Measurements from ENCODE around the gene HIC1. TPM values are rescaled to one million over a fixed set of nuclear protein-coding genes. Genes with fewer than 3 reads are reported as not detected.

The HIC1 gene
- total RNA-seq, 1 experiment from 2014 or later = 28.8 TPM

GRCh38 chr17:2056206-2057174 is 1.6 kb downstream of the HIC1 start:
- H3K36me3 ChIP-seq = peaks cover 58% of the 10 kb centered on the region
- peak overlapping the region; percentile 76 for H3K4me3 ChIP-seq
- H3K4me1 ChIP-seq (replicated peaks) = peaks cover 28% of the 10 kb centered on the region
- no peak overlapping the region for H3K27ac ChIP-seq
- H3K9me3 ChIP-seq (replicated peaks) = no peaks in the 10 kb centered on the region
- no peaks in the 10 kb centered on the region for H3K27me3 ChIP-seq (replicated peaks)
- DNase-seq (ENCODE audit: low read depth in 1 of 2, low spot score in 2 of 2) = peak in 1 of 2 experiments; percentile 30

GRCh38 chr17:2057175-2057759 is 2.4 kb downstream of the HIC1 start:
- no peak for DNase-seq (ENCODE audit: low read depth in 1 of 2, low spot score in 2 of 2)
- Histone ChIP-seq H3K9me3 (replicated peaks) (no peaks in the 10 kb centered on the region), H3K4me1 (replicated peaks) (peaks cover 32% of the 10 kb centered on the region), H3K4me3 (no peak overlapping the region), H3K36me3 (peaks cover 66% of the 10 kb centered on the region), H3K27me3 (replicated peaks) (no peaks in the 10 kb centered on the region), H3K27ac (no peak overlapping the region)

- H3K27ac ChIP-seq = no peak overlapping the region
- no peak overlapping the region for H3K4me3 ChIP-seq
- H3K4me1 ChIP-seq (replicated peaks) = peaks cover 39% of the 10 kb centered on the region
- H3K27me3 ChIP-seq (replicated peaks) = no peaks in the 10 kb centered on the region
- peaks cover 73% of the 10 kb centered on the region for H3K36me3 ChIP-seq
- DNase-seq (ENCODE audit: low read depth in 1 of 2, low spot score in 2 of 2) = peak in 1 of 2 experiments; percentile 48
- H3K9me3 ChIP-seq (replicated peaks) = no peaks in the 10 kb centered on the region
These were observed 3.1 kb downstream of the HIC1 start for GRCh38 chr17:2057760-2058585.

- Histone ChIP-seq H3K36me3 (peaks cover 82% of the 10 kb centered on the region), H3K27ac (no peak overlapping the region), H3K4me3 (no peak overlapping the region), H3K27me3 (replicated peaks) (no peaks in the 10 kb centered on the region), H3K9me3 (replicated peaks) (no peaks in the 10 kb centered on the region), H3K4me1 (replicated peaks) (peaks cover 35% of the 10 kb centered on the region)
- peak in 1 of 2 experiments; percentile 51 for DNase-seq (ENCODE audit: low read depth in 1 of 2, low spot score in 2 of 2)
These were observed 4.0 kb downstream of the HIC1 start for GRCh38 chr17:2058586-2059546.

- Histone ChIP-seq H3K4me1 (replicated peaks) (peaks cover 33% of the 10 kb centered on the region), H3K27me3 (replicated peaks) (no peaks in the 10 kb centered on the region), H3K4me3 (no peak overlapping the region), H3K9me3 (replicated peaks) (no peaks in the 10 kb centered on the region), H3K36me3 (peaks cover 91% of the 10 kb centered on the region), H3K27ac (no peak overlapping the region)
- no peak for DNase-seq (ENCODE audit: low read depth in 1 of 2, low spot score in 2 of 2)
These were observed 4.9 kb downstream of the HIC1 start for GRCh38 chr17:2059547-2060384.

GRCh38 chr17:2060385-2060658 is 5.4 kb downstream of the HIC1 start:
- Histone ChIP-seq H3K27ac (no peak overlapping the region), H3K4me1 (replicated peaks) (peaks cover 38% of the 10 kb centered on the region)

GRCh38 chr17:2060681-2061440 is 6.0 kb downstream of the HIC1 start:
- peaks cover 96% of the 10 kb centered on the region for H3K36me3 ChIP-seq
- no peaks in the 10 kb centered on the region for H3K27me3 ChIP-seq (replicated peaks)
- H3K27ac ChIP-seq = no peak overlapping the region
- H3K4me1 ChIP-seq (replicated peaks) = peaks cover 43% of the 10 kb centered on the region
- no peak for DNase-seq (ENCODE audit: low read depth in 1 of 2, low spot score in 2 of 2)
- H3K4me3 ChIP-seq = no peak overlapping the region
- H3K9me3 ChIP-seq (replicated peaks) = no peaks in the 10 kb centered on the region

More at GRCh38 chr17:2060385-2060658, 5.4 kb downstream of the HIC1 start:
- Histone ChIP-seq H3K27me3 (replicated peaks) (no peaks in the 10 kb centered on the region), H3K9me3 (replicated peaks) (no peaks in the 10 kb centered on the region), H3K4me3 (no peak overlapping the region), H3K36me3 (peaks cover 93% of the 10 kb centered on the region)
- DNase-seq (ENCODE audit: low read depth in 1 of 2, low spot score in 2 of 2) = no peak

GRCh38 chr17:2061441-2061958 is 6.6 kb downstream of the HIC1 start:
- Histone ChIP-seq H3K27me3 (replicated peaks) (no peaks in the 10 kb centered on the region), H3K4me1 (replicated peaks) (peaks cover 44% of the 10 kb centered on the region), H3K27ac (no peak overlapping the region), H3K4me3 (no peak overlapping the region), H3K36me3 (peaks cover 97% of the 10 kb centered on the region), H3K9me3 (replicated peaks) (no peaks in the 10 kb centered on the region)
- DNase-seq (ENCODE audit: low read depth in 1 of 2, low spot score in 2 of 2) = no peak

GRCh38 chr17:2062571-2063183 is 7.8 kb downstream of the HIC1 start:
- DNase-seq (ENCODE audit: low read depth in 1 of 2, low spot score in 2 of 2) = peak in 1 of 2 experiments; percentile 58
- no peaks in the 10 kb centered on the region for H3K9me3 ChIP-seq (replicated peaks)
- peaks cover 53% of the 10 kb centered on the region for H3K4me1 ChIP-seq (replicated peaks)
- peak overlapping the region; percentile 15 for H3K27ac ChIP-seq
- no peak overlapping the region for H3K4me3 ChIP-seq
- no peaks in the 10 kb centered on the region for H3K27me3 ChIP-seq (replicated peaks)
- H3K36me3 ChIP-seq = peaks cover 98% of the 10 kb centered on the region

GRCh38 chr17:2063261-2064146 is 8.6 kb downstream of the HIC1 start:
- Histone ChIP-seq H3K4me1 (replicated peaks) (peaks cover 60% of the 10 kb centered on the region), H3K36me3 (peaks cover 89% of the 10 kb centered on the region), H3K9me3 (replicated peaks) (no peaks in the 10 kb centered on the region), H3K4me3 (no peak overlapping the region), H3K27me3 (replicated peaks) (no peaks in the 10 kb centered on the region), H3K27ac (peak overlapping the region; percentile 15; the same call in 1 of the 2 replicates)
- DNase-seq (ENCODE audit: low read depth in 1 of 2, low spot score in 2 of 2) = no peak

Measured in SJSA1 (cell line).